Measurements from ENCODE around the gene SLC6A13.

Gene SLC6A13

GRCh38 chr12:184811-185575 is 77.6 kb downstream of the SLC6A13 start:
- no peak for TF ChIP-seq CTCF (conservative IDR thresholded peaks at IDR 0.05; ENCODE audit: control insufficient read depth, insufficient read depth, low read depth, low read length)
- H3K4me3 ChIP-seq (ENCODE audit: control insufficient read depth, low read depth, low read length), result no peak overlapping the region
- no peak for DNase-seq (ENCODE audit: low read depth)

- DNase-seq (ENCODE audit: low read depth), result peak; percentile 88
- no peak overlapping the region for H3K4me3 ChIP-seq (ENCODE audit: control insufficient read depth, low read depth, low read length)
- no peak for TF ChIP-seq CTCF (conservative IDR thresholded peaks at IDR 0.05; ENCODE audit: control insufficient read depth, insufficient read depth, low read depth, low read length)
These were observed 80.2 kb downstream of the SLC6A13 start for GRCh38 chr12:182381-182892.

- no peak for DNase-seq (ENCODE audit: low read depth)
- TF ChIP-seq CTCF (conservative IDR thresholded peaks at IDR 0.05; ENCODE audit: control insufficient read depth, insufficient read depth, low read depth, low read length), result no peak
- H3K4me3 ChIP-seq (ENCODE audit: control insufficient read depth, low read depth, low read length), result no peak overlapping the region
These were observed 80.7 kb downstream of the SLC6A13 start for GRCh38 chr12:181921-182320.

GRCh38 chr12:180445-180844 is 82.2 kb downstream of the SLC6A13 start:
- TF ChIP-seq CTCF (conservative IDR thresholded peaks at IDR 0.05; ENCODE audit: control insufficient read depth, insufficient read depth, low read depth, low read length), result no peak
- no peak overlapping the region for H3K4me3 ChIP-seq (ENCODE audit: control insufficient read depth, low read depth, low read length)
- no peak for DNase-seq (ENCODE audit: low read depth)

- TF ChIP-seq CTCF (conservative IDR thresholded peaks at IDR 0.05; ENCODE audit: control insufficient read depth, insufficient read depth, low read depth, low read length), result no peak
- DNase-seq (ENCODE audit: low read depth), result no peak
These were observed 82.8 kb downstream of the SLC6A13 start for GRCh38 chr12:179885-180284.

GRCh38 chr12:179131-179884 is 83.3 kb downstream of the SLC6A13 start:
- TF ChIP-seq CTCF (conservative IDR thresholded peaks at IDR 0.05; ENCODE audit: control insufficient read depth, insufficient read depth, low read depth, low read length), result no peak
- DNase-seq (ENCODE audit: low read depth), result no peak
- no peak overlapping the region for H3K4me3 ChIP-seq (ENCODE audit: control insufficient read depth, low read depth, low read length)

More at GRCh38 chr12:179885-180284, 82.8 kb downstream of the SLC6A13 start:
- H3K4me3 ChIP-seq (ENCODE audit: control insufficient read depth, low read depth, low read length), result no peak overlapping the region

All from fibroblast of mammary gland (primary cell).